HG03280 (cell line): ENCODE measurements around the gene INSYN2B.

Experiments used
- ATAC-seq: cut with Tn5 transposase; IDR thresholded peaks from one replicate; pipeline ENCODE4 v1.9.1; 2021; ENCODE audit warnings: mild to moderate bottlenecking, moderate library complexity; ENCODE audit not compliant: unreplicated experiment

Gene INSYN2B

GRCh38 chr5:169934990-169935389 is 45.3 kb downstream of the INSYN2B start:
- no peak for ATAC-seq

GRCh38 chr5:169933616-169934015 is 46.7 kb downstream of the INSYN2B start:
- ATAC-seq, result no peak

GRCh38 chr5:169933127-169933526 is 47.2 kb downstream of the INSYN2B start:
- no peak for ATAC-seq

GRCh38 chr5:169923988-169924387 is 56.3 kb downstream of the INSYN2B start:
- no peak for ATAC-seq

GRCh38 chr5:169922474-169922873 is 57.8 kb downstream of the INSYN2B start:
- no peak for ATAC-seq

- no peak for ATAC-seq
Measured at GRCh38 chr5:169921949-169922348, 58.3 kb downstream of the INSYN2B start.

- no peak for ATAC-seq
Measured at GRCh38 chr5:169921384-169921783, 58.9 kb downstream of the INSYN2B start.

- no peak for ATAC-seq
Measured at GRCh38 chr5:169920474-169920873, 59.8 kb downstream of the INSYN2B start.

GRCh38 chr5:169918228-169918627 is 62.1 kb downstream of the INSYN2B start:
- ATAC-seq, result no peak

- no peak for ATAC-seq
Measured at GRCh38 chr5:169917500-169917899, 62.8 kb downstream of the INSYN2B start.

- no peak for ATAC-seq
Measured at GRCh38 chr5:169914766-169915165, 65.5 kb downstream of the INSYN2B start.

GRCh38 chr5:169913479-169913878 is 66.8 kb downstream of the INSYN2B start:
- no peak for ATAC-seq

GRCh38 chr5:169911448-169912212 is 68.7 kb downstream of the INSYN2B start:
- ATAC-seq, result no peak

- no peak for ATAC-seq
Measured at GRCh38 chr5:169910393-169910792, 69.9 kb downstream of the INSYN2B start.

GRCh38 chr5:169909945-169910344 is 70.3 kb downstream of the INSYN2B start:
- no peak for ATAC-seq

GRCh38 chr5:169908864-169909263 is 71.4 kb downstream of the INSYN2B start:
- ATAC-seq, result no peak

- no peak for ATAC-seq
Measured at GRCh38 chr5:169906745-169907649, 73.3 kb downstream of the INSYN2B start.

- no peak for ATAC-seq
Measured at GRCh38 chr5:169905017-169905416, 75.3 kb downstream of the INSYN2B start.

GRCh38 chr5:169904508-169904907 is 75.8 kb downstream of the INSYN2B start:
- ATAC-seq, result no peak

- no peak for ATAC-seq
Measured at GRCh38 chr5:169904059-169904458, 76.2 kb downstream of the INSYN2B start.

GRCh38 chr5:169901896-169902295 is 78.4 kb downstream of the INSYN2B start:
- no peak for ATAC-seq

GRCh38 chr5:169897481-169897880 is 82.8 kb downstream of the INSYN2B start:
- ATAC-seq, result no peak
